ENCODE measurements around the gene CMPK1.

- TF ChIP-seq, protein P1, sequence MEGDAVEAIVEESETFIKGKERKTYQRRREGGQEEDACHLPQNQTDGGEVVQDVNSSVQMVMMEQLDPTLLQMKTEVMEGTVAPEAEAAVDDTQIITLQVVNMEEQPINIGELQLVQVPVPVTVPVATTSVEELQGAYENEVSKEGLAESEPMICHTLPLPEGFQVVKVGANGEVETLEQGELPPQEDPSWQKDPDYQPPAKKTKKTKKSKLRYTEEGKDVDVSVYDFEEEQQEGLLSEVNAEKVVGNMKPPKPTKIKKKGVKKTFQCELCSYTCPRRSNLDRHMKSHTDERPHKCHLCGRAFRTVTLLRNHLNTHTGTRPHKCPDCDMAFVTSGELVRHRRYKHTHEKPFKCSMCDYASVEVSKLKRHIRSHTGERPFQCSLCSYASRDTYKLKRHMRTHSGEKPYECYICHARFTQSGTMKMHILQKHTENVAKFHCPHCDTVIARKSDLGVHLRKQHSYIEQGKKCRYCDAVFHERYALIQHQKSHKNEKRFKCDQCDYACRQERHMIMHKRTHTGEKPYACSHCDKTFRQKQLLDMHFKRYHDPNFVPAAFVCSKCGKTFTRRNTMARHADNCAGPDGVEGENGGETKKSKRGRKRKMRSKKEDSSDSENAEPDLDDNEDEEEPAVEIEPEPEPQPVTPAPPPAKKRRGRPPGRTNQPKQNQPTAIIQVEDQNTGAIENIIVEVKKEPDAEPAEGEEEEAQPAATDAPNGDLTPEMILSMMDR (IDR thresholded peaks at IDR 0.05) = no peak
- TF ChIP-seq ZFX (IDR thresholded peaks at IDR 0.05; ENCODE audit: borderline replicate concordance) = no peak
Observed at GRCh38 chr1:47402591-47402990, 69.0 kb downstream of the CMPK1 start.
